Right lobe of liver (tissue), 6 donors: Measurements from ENCODE around the gene NR0B1. TPM values are rescaled to one million over a fixed set of nuclear protein-coding genes. Genes with fewer than 3 reads are reported as not detected.

Experiments used
- ATAC-seq, 4 donors: fragments of 200-7000 bp; cut with Tn5 transposase; one replicate each; pipeline ENCODE4 v1.9.1; 2020; ENCODE audit warnings: mild to moderate bottlenecking in 4 of 4, moderate library complexity in 4 of 4
- DNase-seq, 3 donors: peaks; one replicate each; pipeline ENCODE4 v3.0.0-alpha.2; 2020
- H3K27ac ChIP-seq, 3 donors: fragments of 200-600 bp; one replicate each; pipeline ENCODE4 v1.8.0; 2022
- H3K27me3 ChIP-seq, 2 donors: fragments of 200-600 bp; one replicate each; pipeline ENCODE4 v1.8.0; 2022
- H3K36me3 ChIP-seq, 4 donors: fragments of 200-600 bp; sonication (generic) in 1 of 4; one replicate each; pipeline versions ENCODE4 v1.5.1 to v1.8.0; 2017 to 2022; ENCODE audit warnings: control low read depth in 1 of 4
- H3K4me1 ChIP-seq, 4 donors: fragments of 200-600 bp; sonication (generic) in 1 of 4; one replicate each; pipeline versions ENCODE4 v1.5.1 to v1.8.0; 2017 to 2022; ENCODE audit warnings: control low read depth in 1 of 4
- H3K4me3 ChIP-seq, 3 donors: fragments of 200-600 bp; one replicate each; pipeline ENCODE4 v1.8.0; 2022
- H3K9me3 ChIP-seq, 4 donors: fragments of 200-600 bp; sonication (generic) in 1 of 4; one replicate each; pipeline versions ENCODE4 v1.5.1 to v1.8.0; 2017 to 2022; ENCODE audit warnings: control low read depth in 1 of 4
- POLR2A ChIP-seq: fragments of 450-650 bp; IDR thresholded peaks from one replicate; pipeline ENCODE4 v1.6.1; 2017; ENCODE audit warnings: antibody characterized with exemption, mild to moderate bottlenecking
- WGBS: methylation state at CpG from one replicate; pipeline ENCODE4 v1.1.6; 2018; ENCODE audit warnings: low coverage, low lambda C conversion rate; ENCODE audit not compliant: insufficient coverage; ENCODE audit errors: missing lambda C conversion rate; 5-methylcytosine and 5-hydroxymethylcytosine counted together
- intact Hi-C, 2 donors: fragments of 100-400 bp; cut with DNase I; formaldehyde crosslinking; loops; one replicate each; pipeline versions ENCODE4 v1.11.2 to v1.14.1; 2022
- total RNA-seq, 6 experiments: library from RNA; depleted of rRNA in 2 of 6; stranded (reverse); fragments of >200 nt in 2 of 6; fragmentation: NEBNext Ultra II Directional in 3 of 6; extraction: Animal tissue kit (Norgen Biotek cat#: 25700) in 3 of 6; gene quantifications; one replicate each; pipeline versions ENCODE4 v1.1.0 to v1.2.4, GENCODE V29; 2016 to 2023
- TF ChIP-seq, protein P1 (sequence below), 4 donors: fragments of 200-600 bp in 3 of 4; fragments of 450-650 bp in 1 of 4; IDR thresholded peaks; one replicate each; pipeline versions ENCODE4 v1.5.1 to v1.8.0; 2016 to 2022; ENCODE audit warnings: antibody characterized with exemption in 4 of 4, mild to moderate bottlenecking in 2 of 4
- donor health status: DM: no; HTN: yes; CAD: no.
- donor health status: DM: no; HTN: no; CAD: no.
- donor health status: DM: no; HTN: no; CAD: no.
- donor health status: DM: no; HTN: yes; CAD: no.
- donor health status: DM: no; HTN: yes; CAD: no.

Gene NR0B1
- total RNA-seq, 6 experiments from 2014 or later: not detected

DNA sequence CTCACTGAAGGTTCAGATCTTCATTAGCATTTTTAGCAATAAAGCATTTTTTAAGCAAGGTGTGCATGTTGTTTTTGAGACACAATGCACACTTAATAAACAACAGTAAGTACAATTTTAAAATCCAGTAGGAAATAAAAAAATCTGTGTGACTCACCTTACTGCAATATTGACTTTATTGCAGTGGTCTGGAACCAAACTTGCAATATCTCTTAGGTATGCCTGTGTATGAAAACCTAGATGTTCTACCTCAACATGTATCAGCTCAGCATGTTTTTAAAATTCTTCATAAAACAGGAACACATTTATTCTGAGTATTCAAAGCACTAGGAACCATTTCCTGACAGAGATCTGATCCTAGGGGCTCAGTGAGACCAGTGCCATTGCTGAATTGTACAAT is 26.7 kb downstream of the NR0B1 start:
- intact Hi-C loops: no loop called here
- no peaks in the 10 kb centered on the region for H3K27me3 ChIP-seq
- no peak for ATAC-seq

DNA sequence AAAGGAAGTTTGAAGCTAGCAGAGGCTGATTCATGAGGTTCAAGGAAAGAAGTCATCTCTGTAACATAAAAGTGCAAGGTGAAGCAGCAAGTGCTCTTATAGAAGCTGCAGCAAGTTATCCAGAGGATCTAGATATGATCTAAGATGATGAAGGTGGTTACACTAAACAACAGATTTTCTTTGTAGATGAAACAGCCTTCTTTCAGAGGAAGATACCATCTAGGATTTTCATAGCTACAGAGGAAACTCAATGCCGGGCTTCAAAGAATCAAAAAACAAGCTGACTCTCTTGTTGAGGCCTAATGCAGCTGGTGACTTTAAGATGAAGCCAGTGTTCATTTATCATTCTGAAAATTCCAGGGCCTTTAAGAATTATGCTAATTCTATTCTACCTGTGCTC is 28.8 kb downstream of the NR0B1 start:
- ATAC-seq (no peak), DNase-seq (no peak)
- H3K4me1 ChIP-seq: no peaks in the 10 kb centered on the region
- TF ChIP-seq, protein P1, sequence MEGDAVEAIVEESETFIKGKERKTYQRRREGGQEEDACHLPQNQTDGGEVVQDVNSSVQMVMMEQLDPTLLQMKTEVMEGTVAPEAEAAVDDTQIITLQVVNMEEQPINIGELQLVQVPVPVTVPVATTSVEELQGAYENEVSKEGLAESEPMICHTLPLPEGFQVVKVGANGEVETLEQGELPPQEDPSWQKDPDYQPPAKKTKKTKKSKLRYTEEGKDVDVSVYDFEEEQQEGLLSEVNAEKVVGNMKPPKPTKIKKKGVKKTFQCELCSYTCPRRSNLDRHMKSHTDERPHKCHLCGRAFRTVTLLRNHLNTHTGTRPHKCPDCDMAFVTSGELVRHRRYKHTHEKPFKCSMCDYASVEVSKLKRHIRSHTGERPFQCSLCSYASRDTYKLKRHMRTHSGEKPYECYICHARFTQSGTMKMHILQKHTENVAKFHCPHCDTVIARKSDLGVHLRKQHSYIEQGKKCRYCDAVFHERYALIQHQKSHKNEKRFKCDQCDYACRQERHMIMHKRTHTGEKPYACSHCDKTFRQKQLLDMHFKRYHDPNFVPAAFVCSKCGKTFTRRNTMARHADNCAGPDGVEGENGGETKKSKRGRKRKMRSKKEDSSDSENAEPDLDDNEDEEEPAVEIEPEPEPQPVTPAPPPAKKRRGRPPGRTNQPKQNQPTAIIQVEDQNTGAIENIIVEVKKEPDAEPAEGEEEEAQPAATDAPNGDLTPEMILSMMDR (IDR thresholded peaks at IDR 0.05): no peak
- TF ChIP-seq POLR2A: no peak
- H3K36me3 ChIP-seq: no peaks in the 10 kb centered on the region
- no peak overlapping the region for H3K4me3 ChIP-seq
- intact Hi-C loops: no loop called here
- no peaks in the 10 kb centered on the region for H3K27me3 ChIP-seq
- no peaks in the 10 kb centered on the region for H3K9me3 ChIP-seq
- H3K27ac ChIP-seq: no peak overlapping the region
- 69% methylated on average over 1 of the region's 1 CpG for WGBS

More for the DNA sequence above, 26.7 kb downstream of the NR0B1 start:
- TF ChIP-seq, protein P1 (IDR thresholded peaks at IDR 0.05): no peak
- TF ChIP-seq POLR2A: no peak
- no peaks in the 10 kb centered on the region for H3K9me3 ChIP-seq
- DNase-seq: no peak
- no peaks in the 10 kb centered on the region for H3K36me3 ChIP-seq
- no peaks in the 10 kb centered on the region for H3K4me1 ChIP-seq
- no peak overlapping the region for H3K4me3 ChIP-seq
- no peak overlapping the region for H3K27ac ChIP-seq

DNA sequence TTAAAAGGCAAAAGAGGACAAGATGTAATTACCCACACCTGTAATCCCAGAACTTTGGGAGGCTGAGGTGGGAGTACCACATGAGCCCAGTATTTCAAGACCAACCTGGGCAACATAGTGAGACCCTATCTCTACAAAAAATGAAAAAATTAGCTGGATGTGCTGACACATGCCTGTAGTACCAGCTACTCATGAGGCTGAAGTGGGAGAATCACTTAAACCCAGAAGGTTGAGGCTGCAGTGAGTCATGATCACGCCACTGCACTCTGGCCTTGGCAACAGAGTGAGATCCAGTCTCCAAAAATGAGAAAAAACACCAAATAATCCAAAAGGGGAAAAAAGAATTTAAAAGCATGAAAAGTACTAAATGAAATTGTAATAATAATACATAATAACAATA is 30.8 kb downstream of the NR0B1 start:
- Histone ChIP-seq H3K9me3 (no peaks in the 10 kb centered on the region), H3K27ac (no peak overlapping the region), H3K27me3 (no peaks in the 10 kb centered on the region), H3K4me3 (no peak overlapping the region), H3K4me1 (no peaks in the 10 kb centered on the region), H3K36me3 (no peaks in the 10 kb centered on the region)
- 67% methylated on average over 1 of the region's 1 CpG for WGBS
- no peak for ATAC-seq
- no peak for DNase-seq
- no peak for TF ChIP-seq POLR2A
- TF ChIP-seq, protein P1 (IDR thresholded peaks at IDR 0.05): no peak
- intact Hi-C loops: no loop called here

DNA sequence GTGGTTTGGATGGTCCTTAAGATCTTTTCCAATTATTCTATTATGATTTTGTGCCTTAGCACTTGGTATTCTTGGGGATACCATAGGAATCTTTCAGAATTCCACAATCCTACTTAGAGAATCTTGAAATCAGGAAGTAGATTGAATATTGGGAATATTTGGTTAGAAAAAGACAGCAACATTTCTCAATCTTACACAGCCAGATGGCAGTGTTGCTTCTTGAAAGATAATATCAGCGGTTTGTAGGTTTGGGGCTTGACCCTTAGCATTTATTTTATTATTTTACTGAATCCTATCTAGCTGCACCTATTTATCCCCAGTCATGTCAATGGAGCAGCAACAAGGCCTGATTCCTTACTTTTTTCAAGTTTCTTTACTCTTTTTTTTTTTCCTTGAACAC is 33.7 kb downstream of the NR0B1 start:
- Histone ChIP-seq H3K27me3 (no peaks in the 10 kb centered on the region), H3K9me3 (no peaks in the 10 kb centered on the region), H3K4me1 (no peaks in the 10 kb centered on the region), H3K27ac (no peak overlapping the region), H3K36me3 (no peaks in the 10 kb centered on the region), H3K4me3 (no peak overlapping the region)
- intact Hi-C loops: no loop called here
- DNase-seq (no peak), ATAC-seq (peak in 2 of 4 donors; percentile 28 to 49)
- TF ChIP-seq, protein P1 (IDR thresholded peaks at IDR 0.05): peak; percentile 25 to 42 (median 31)
- no peak for TF ChIP-seq POLR2A
- 0% methylated on average over 1 of the region's 1 CpG for WGBS

DNA sequence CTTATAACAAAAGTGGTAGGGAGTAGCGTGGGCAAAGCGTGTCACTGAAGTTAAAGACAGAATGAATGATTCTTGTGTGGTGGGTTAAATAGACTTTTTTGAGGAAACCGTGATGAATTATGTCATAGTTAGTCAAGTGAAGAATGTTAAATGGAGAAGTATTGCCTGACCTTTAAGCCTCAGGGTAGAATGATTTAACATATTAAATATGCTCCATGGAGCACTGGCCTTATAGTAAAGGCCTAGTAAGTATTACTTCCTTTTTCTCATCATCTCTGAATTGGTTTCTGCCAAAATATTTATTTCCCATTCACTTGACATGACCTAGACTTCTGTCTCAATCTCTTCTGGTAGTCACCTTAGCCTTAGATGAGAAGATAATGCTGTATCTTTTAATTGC is 38.6 kb downstream of the NR0B1 start:
- Histone ChIP-seq H3K36me3 (no peaks in the 10 kb centered on the region), H3K4me3 (no peak overlapping the region), H3K4me1 (no peaks in the 10 kb centered on the region), H3K27me3 (no peaks in the 10 kb centered on the region), H3K9me3 (no peaks in the 10 kb centered on the region), H3K27ac (no peak overlapping the region)
- no peak for TF ChIP-seq POLR2A
- TF ChIP-seq, protein P1 (IDR thresholded peaks at IDR 0.05): no peak
- WGBS: 55% methylated on average over 3 of the region's 3 CpGs
- no peak for DNase-seq
- intact Hi-C loops: no loop called here
- ATAC-seq: no peak
